Measurements from ENCODE around the gene TMEM154. TPM values are rescaled to one million over a fixed set of nuclear protein-coding genes. Genes with fewer than 3 reads are reported as not detected.

Gene TMEM154
- polyA plus RNA-seq, 1 donor from 2014 or later: not detected

GRCh38 chr4:152590179-152591031 lies 89.4 kb downstream of the TMEM154 start:
- Histone ChIP-seq H3K9me2 (ENCODE audit: insufficient read depth, low read length) (no peaks in the 10 kb centered on the region), H3F3A (ENCODE audit: insufficient read depth, low read length, poor library complexity, severe bottlenecking) (no peaks in the 10 kb centered on the region), H3K27me3 (ENCODE audit: insufficient read depth, low read depth, low read length) (no peaks in the 10 kb centered on the region), H3K4me2 (ENCODE audit: low read length) (no peak overlapping the region), H3K9me3 (ENCODE audit: low read length) (peaks cover 6% of the 10 kb centered on the region), H3K9ac (ENCODE audit: low read length) (no peak overlapping the region), H2AFZ (ENCODE audit: low read depth, low read length) (no peak overlapping the region), H3K79me2 (replicated peaks; ENCODE audit: insufficient read depth, low read length) (no peaks in the 10 kb centered on the region), H4K20me1 (ENCODE audit: insufficient read depth) (no peaks in the 10 kb centered on the region), H3K4me3 (ENCODE audit: low read length) (no peak overlapping the region), H3K36me3 (ENCODE audit: insufficient read depth, low read length) (no peaks in the 10 kb centered on the region), H3K27ac (ENCODE audit: low read length) (no peak overlapping the region)
- TF ChIP-seq CTCF (IDR thresholded peaks at IDR 0.05; ENCODE audit: poor library complexity, severe bottlenecking) (no peak), SMC3 (conservative IDR thresholded peaks at IDR 0.05; ENCODE audit: poor library complexity) (no peak), POLR2AphosphoS5 (IDR thresholded peaks at IDR 0.05) (no peak), RAD21 (conservative IDR thresholded peaks at IDR 0.05) (no peak), EZH2 (IDR thresholded peaks at IDR 0.05; ENCODE audit: borderline replicate concordance, insufficient read depth, low read length, poor library complexity, severe bottlenecking) (no peak), TAF1 (IDR thresholded peaks at IDR 0.05; ENCODE audit: low read depth) (no peak), REST (IDR thresholded peaks at IDR 0.05; ENCODE audit: borderline replicate concordance) (no peak), MXI1 (conservative IDR thresholded peaks at IDR 0.05; ENCODE audit: poor library complexity, severe bottlenecking) (no peak), EP300 (conservative IDR thresholded peaks at IDR 0.05; ENCODE audit: poor library complexity, severe bottlenecking) (no peak)

GRCh38 chr4:152588869-152589268 lies 90.9 kb downstream of the TMEM154 start:
- Histone ChIP-seq H3K79me2 (replicated peaks; ENCODE audit: insufficient read depth, low read length) (no peaks in the 10 kb centered on the region), H3K9me3 (ENCODE audit: low read length) (peaks cover 6% of the 10 kb centered on the region), H3K27ac (ENCODE audit: low read length) (no peak overlapping the region), H3K4me3 (ENCODE audit: low read length) (no peak overlapping the region), H3K36me3 (ENCODE audit: insufficient read depth, low read length) (no peaks in the 10 kb centered on the region), H4K20me1 (ENCODE audit: insufficient read depth) (no peaks in the 10 kb centered on the region), H3K9me2 (ENCODE audit: insufficient read depth, low read length) (no peaks in the 10 kb centered on the region), H2AFZ (ENCODE audit: low read depth, low read length) (no peak overlapping the region), H3K27me3 (ENCODE audit: insufficient read depth, low read depth, low read length) (no peaks in the 10 kb centered on the region), H3F3A (ENCODE audit: insufficient read depth, low read length, poor library complexity, severe bottlenecking) (no peaks in the 10 kb centered on the region), H3K9ac (ENCODE audit: low read length) (no peak overlapping the region), H3K4me2 (ENCODE audit: low read length) (no peak overlapping the region)
- no peak for TF ChIP-seq RAD21 (conservative IDR thresholded peaks at IDR 0.05)
